Suprapubic skin (tissue), 4 donors: ENCODE results near the gene EIF3K. TPM values are rescaled to one million over a fixed set of nuclear protein-coding genes. Genes with fewer than 3 reads are reported as not detected.
"Not testable (repeated sequence)": the region's sequence is repeated elsewhere in the genome, so short reads cannot be mapped to it uniquely, and the experiment has no call there.

Experiments
- DNase-seq, 2 donors: peaks; one replicate each; pipeline ENCODE4 v3.0.0-alpha.2; 2019; ENCODE audit warnings: low spot score in 2 of 2
- H3K27ac ChIP-seq: fragments of 200-600 bp; sonication (generic); one replicate; pipeline ENCODE4 v1.5.1; 2019
- H3K27me3 ChIP-seq: fragments of 200-600 bp; sonication (generic); one replicate; pipeline ENCODE4 v1.5.1; 2019
- H3K36me3 ChIP-seq: fragments of 200-600 bp; sonication (generic); one replicate; pipeline ENCODE4 v1.5.1; 2019
- H3K4me1 ChIP-seq: fragments of 200-600 bp; sonication (generic); one replicate; pipeline ENCODE4 v1.5.1; 2019
- H3K4me3 ChIP-seq: fragments of 200-600 bp; sonication (generic); one replicate; pipeline ENCODE4 v1.5.1; 2019; ENCODE audit warnings: mild to moderate bottlenecking
- H3K9me3 ChIP-seq: fragments of 200-600 bp; sonication (generic); one replicate; pipeline ENCODE4 v1.5.1; 2019
- EP300 ChIP-seq: sonication (generic); formaldehyde crosslinking; IDR thresholded peaks from one replicate; pipeline ENCODE4 v1.6.1; 2017; ENCODE audit warnings: antibody characterized with exemption
- POLR2A ChIP-seq, 2 donors: fragments of 450-650 bp; IDR thresholded peaks; one replicate each; pipeline ENCODE4 v1.6.1; 2017; ENCODE audit warnings: antibody characterized with exemption in 2 of 2, mild to moderate bottlenecking in 2 of 2, moderate library complexity in 2 of 2
- POLR2AphosphoS5 ChIP-seq, 3 donors: sonication (generic); formaldehyde crosslinking; IDR thresholded peaks; one replicate each; pipeline ENCODE4 v1.6.1; 2017; ENCODE audit warnings: antibody characterized with exemption in 3 of 3
- WGBS: methylation state at CpG from one replicate; pipeline ENCODE4 v1.1.5; 2018; 5-methylcytosine and 5-hydroxymethylcytosine counted together
- total RNA-seq, 4 donors: library from RNA; depleted of rRNA; stranded (reverse); fragments of >200 nt; gene quantifications; one replicate each; pipeline ENCODE4 v1.1.0, GENCODE V29; 2016
- TF ChIP-seq, protein P1 (sequence below), 2 donors: fragments of 200-600 bp in 1 of 2; fragments of 450-650 bp in 1 of 2; sonication (generic) in 1 of 2; IDR thresholded peaks; one replicate each; pipeline ENCODE4 v1.5.1; 2016 to 2019; ENCODE audit warnings: antibody characterized with exemption in 2 of 2, mild to moderate bottlenecking in 1 of 2, moderate library complexity in 1 of 2

EIF3K gene
- total RNA-seq, 4 donors from 2014 or later, result 274 to 587 (median 557) TPM

DNA sequence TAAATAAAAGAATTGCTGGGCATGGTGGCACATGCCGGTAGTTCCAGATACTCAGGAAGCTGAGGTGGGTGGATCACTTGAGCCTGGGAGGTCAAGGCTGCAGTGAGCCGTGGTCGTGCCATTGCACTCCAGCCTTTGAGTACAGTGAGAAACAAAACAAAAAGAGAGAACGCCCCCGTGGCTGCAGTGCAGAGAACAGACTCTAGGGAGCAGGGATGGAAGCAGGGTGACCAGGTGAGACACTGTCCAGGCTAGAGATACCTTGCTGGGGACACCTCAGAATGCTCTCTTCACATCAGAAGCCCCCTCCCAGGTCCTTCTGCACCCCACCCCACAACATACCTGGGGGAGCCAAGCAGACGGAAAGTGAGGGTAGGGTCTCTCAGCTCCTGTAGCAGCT lies 26.0 kb upstream of the EIF3K start:
- Histone ChIP-seq H3K4me1 (peaks cover 8% of the 10 kb centered on the region), H3K9me3 (no peaks in the 10 kb centered on the region), H3K27ac (no peak overlapping the region), H3K36me3 (no peaks in the 10 kb centered on the region), H3K27me3 (no peaks in the 10 kb centered on the region), H3K4me3 (no peak overlapping the region)
- TF ChIP-seq POLR2AphosphoS5 (IDR thresholded peaks at IDR 0.05), result no peak
- TF ChIP-seq EP300, result no peak
- TF ChIP-seq POLR2A (IDR thresholded peaks at IDR 0.05), result no peak
- TF ChIP-seq, protein P1, sequence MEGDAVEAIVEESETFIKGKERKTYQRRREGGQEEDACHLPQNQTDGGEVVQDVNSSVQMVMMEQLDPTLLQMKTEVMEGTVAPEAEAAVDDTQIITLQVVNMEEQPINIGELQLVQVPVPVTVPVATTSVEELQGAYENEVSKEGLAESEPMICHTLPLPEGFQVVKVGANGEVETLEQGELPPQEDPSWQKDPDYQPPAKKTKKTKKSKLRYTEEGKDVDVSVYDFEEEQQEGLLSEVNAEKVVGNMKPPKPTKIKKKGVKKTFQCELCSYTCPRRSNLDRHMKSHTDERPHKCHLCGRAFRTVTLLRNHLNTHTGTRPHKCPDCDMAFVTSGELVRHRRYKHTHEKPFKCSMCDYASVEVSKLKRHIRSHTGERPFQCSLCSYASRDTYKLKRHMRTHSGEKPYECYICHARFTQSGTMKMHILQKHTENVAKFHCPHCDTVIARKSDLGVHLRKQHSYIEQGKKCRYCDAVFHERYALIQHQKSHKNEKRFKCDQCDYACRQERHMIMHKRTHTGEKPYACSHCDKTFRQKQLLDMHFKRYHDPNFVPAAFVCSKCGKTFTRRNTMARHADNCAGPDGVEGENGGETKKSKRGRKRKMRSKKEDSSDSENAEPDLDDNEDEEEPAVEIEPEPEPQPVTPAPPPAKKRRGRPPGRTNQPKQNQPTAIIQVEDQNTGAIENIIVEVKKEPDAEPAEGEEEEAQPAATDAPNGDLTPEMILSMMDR (IDR thresholded peaks at IDR 0.05), result no peak
- no peak for DNase-seq
- WGBS, result 81% methylated on average over 6 of the region's 6 CpGs

DNA sequence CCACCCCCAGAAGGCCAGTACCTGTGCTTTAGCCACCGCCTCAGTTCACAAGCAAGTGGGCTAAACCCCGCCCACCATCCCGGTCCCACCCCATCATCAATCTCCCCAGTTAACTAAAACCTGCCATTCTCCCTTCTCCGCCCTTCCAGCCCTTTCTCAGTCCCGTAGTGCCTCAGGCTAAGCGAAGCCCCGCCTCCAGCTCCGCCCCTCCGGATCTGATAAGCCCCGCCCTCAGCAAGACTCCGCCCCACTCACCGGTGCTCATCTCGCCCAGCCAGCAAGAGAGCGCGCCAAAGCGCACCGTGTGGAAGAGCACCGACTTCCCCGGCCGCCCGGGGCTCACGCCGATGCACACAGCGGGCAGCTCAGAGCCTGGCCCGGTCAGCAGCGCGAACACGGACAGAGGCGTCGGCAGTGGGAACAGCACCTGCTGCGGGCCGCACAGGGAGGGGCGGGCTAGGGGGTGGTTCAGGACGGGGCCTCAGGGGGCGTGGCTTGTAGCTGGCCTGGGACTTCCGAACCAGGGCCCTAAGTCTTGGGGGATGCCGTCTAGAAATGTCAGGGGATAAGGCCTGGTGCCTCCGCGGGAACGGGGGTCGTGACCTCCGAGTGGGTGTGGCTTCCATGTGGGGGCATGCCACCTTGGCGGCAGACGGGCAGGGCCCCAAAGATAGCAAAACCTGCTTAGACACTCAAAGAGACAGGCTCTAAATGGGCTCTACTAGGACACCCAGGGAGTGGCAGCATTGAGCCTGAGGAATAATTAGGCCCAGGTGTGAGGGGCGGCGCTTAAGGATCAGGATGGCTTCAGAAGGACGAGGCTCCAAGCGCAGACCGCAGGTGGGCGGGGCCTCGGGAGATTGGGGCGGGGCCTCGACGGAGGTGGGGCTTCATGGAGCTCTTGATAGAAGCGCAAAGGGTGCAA lies 22.7 kb upstream of the EIF3K start:
- Histone ChIP-seq H3K27ac (no peak overlapping the region), H3K9me3 (no peaks in the 10 kb centered on the region), H3K4me1 (peaks cover 8% of the 10 kb centered on the region), H3K27me3 (no peaks in the 10 kb centered on the region), H3K36me3 (no peaks in the 10 kb centered on the region), H3K4me3 (peak overlapping the region; percentile 12)
- DNase-seq, result no peak
- 19% methylated on average over 38 of the region's 55 CpGs for WGBS
- TF ChIP-seq EP300, result no peak
- TF ChIP-seq POLR2AphosphoS5 (IDR thresholded peaks at IDR 0.05), result no peak
- TF ChIP-seq, protein P1 (IDR thresholded peaks at IDR 0.05), result no peak
- TF ChIP-seq POLR2A (IDR thresholded peaks at IDR 0.05), result no peak

DNA sequence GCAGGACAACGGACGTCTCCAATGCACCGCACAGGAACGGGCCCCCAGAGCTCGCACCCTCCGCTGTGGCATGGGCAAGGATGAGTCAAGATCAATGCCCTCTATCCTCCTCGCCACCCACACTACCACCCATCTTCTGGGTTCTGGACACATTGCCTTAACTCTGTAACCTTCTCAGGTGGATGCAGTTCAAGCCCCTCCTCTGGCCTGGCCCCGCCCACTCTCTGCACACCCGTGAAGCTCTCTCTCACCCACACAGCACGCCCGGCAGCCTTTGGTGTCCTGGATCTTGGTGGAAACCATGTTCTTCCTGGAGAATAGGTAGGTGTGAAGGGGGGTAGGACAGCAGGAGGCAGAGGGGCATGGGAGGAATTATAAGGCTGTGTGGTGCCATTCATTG lies 21.9 kb upstream of the EIF3K start:
- no peak overlapping the region for H3K4me3 ChIP-seq
- H3K4me1 ChIP-seq, result peaks cover 8% of the 10 kb centered on the region
- no peaks in the 10 kb centered on the region for H3K27me3 ChIP-seq
- no peaks in the 10 kb centered on the region for H3K9me3 ChIP-seq
- no peak for DNase-seq
- H3K36me3 ChIP-seq, result no peaks in the 10 kb centered on the region
- 74% methylated on average over 11 of the region's 11 CpGs for WGBS
- TF ChIP-seq POLR2AphosphoS5 (IDR thresholded peaks at IDR 0.05), result no peak
- TF ChIP-seq, protein P1 (IDR thresholded peaks at IDR 0.05), result no peak
- TF ChIP-seq POLR2A (IDR thresholded peaks at IDR 0.05), result no peak
- no peak for TF ChIP-seq EP300
- H3K27ac ChIP-seq, result no peak overlapping the region

DNA sequence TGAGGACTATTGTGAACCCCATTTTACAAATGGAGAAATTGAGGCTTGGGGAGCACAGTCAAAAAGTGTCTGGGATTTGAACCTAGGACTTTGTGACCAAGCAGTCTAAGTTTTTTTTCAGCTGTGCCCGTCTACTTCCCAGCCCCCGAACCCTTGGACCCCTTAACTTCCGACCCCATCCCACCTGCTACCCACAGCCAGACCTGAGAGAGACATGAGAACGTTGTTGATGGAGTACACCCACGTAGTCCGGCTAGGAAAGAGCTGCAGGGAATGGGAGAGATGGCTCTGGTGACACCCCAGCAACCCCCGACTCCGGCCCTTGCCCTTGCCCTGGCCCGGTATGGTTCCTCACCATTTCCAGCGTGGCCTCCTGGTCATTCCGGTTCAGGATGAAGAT lies 19.3 kb upstream of the EIF3K start:
- no peaks in the 10 kb centered on the region for H3K36me3 ChIP-seq
- no peak for DNase-seq
- 91% methylated on average over 11 of the region's 11 CpGs for WGBS
- H3K9me3 ChIP-seq, result no peaks in the 10 kb centered on the region
- H3K27ac ChIP-seq, result no peak overlapping the region
- H3K27me3 ChIP-seq, result no peaks in the 10 kb centered on the region
- TF ChIP-seq POLR2A (IDR thresholded peaks at IDR 0.05), result no peak
- no peak for TF ChIP-seq EP300
- no peak for TF ChIP-seq POLR2AphosphoS5 (IDR thresholded peaks at IDR 0.05)
- TF ChIP-seq, protein P1 (IDR thresholded peaks at IDR 0.05), result no peak
- no peak overlapping the region for H3K4me3 ChIP-seq
- H3K4me1 ChIP-seq, result peaks cover 8% of the 10 kb centered on the region

DNA sequence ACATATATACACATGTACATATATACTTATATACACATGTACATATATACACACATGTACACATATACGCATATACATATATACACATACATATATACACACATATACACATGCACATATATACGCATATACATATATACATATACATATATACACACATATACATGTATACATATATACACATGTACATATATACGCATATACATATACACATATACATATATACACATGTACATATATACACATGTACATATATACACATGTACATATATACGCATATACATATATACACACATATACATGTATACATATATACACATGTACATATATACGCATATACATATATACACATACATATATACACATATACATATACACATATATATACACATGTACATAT lies 16.1 kb upstream of the EIF3K start:
- not testable (repeated sequence) for H3K27ac ChIP-seq, H3K4me1 ChIP-seq, H3K9me3 ChIP-seq, H3K36me3 ChIP-seq, DNase-seq, H3K4me3 ChIP-seq, H3K27me3 ChIP-seq
- whole genome bisulfite sequencing, result 93% methylated on average over 5 of the region's 5 CpGs
